HAP-1 (cell line): ENCODE measurements around the gene TSPAN5.

Experiments
- DNase-seq, 2 experiments: peaks; one replicate each; pipeline ENCODE4 v3.0.0-alpha.2; 2016 to 2020; ENCODE audit warnings: low spot score in 2 of 2
- H3K27me3 ChIP-seq: fragments of 250-450 bp; sonication (Bioruptor Pico); 2 replicates; pipeline ENCODE4 v1.5.1; 2020; ENCODE audit warnings: low read depth, mild to moderate bottlenecking, moderate library complexity
- H3K36me3 ChIP-seq: fragments of 250-450 bp; sonication (Bioruptor Pico); replicated peaks from 2 replicates; pipeline ENCODE4 v1.5.1; 2020; ENCODE audit warnings: mild to moderate bottlenecking
- H3K4me1 ChIP-seq: fragments of 250-450 bp; sonication (Bioruptor Pico); 2 replicates; pipeline ENCODE4 v1.5.1; 2020; ENCODE audit warnings: mild to moderate bottlenecking
- H3K4me3 ChIP-seq: fragments of 250-450 bp; sonication (Bioruptor Pico); 2 replicates; pipeline ENCODE4 v1.5.1; 2020; ENCODE audit warnings: mild to moderate bottlenecking, moderate library complexity
- H3K9me3 ChIP-seq: fragments of 250-450 bp; sonication (Bioruptor Pico); 2 replicates; pipeline ENCODE4 v1.5.1; 2020; ENCODE audit warnings: mild to moderate bottlenecking, moderate library complexity
- in situ Hi-C: fragments of 300-500 bp; cut with MboI; formaldehyde crosslinking; loops from 3 replicates; pipeline ENCODE4 v1.14.3; 2020; ENCODE audit warnings: low sequenced_read_pairs, inconsistent platforms, mixed read lengths

TSPAN5 gene

DNA sequence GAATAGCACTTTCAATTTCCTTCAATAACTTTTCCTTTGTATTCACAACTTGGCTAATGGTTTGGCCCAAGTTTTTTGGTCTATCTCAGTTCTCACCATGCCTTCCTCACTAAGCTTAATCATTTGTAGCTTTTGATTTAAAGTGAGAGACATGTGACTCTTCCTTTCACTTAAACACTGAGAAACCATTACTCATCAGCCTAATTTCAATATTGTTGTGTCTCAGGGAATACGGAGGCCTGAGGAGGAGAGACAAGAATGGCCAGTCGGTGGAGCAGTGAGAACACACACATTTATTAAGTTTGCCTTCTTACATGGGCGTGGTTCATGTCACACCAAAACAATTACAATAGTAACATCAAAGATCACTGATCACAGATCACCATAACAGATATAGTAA, 56.7 kb downstream of the TSPAN5 start:
- H3K4me1 ChIP-seq, result peaks cover 13% of the 10 kb centered on the region

DNA sequence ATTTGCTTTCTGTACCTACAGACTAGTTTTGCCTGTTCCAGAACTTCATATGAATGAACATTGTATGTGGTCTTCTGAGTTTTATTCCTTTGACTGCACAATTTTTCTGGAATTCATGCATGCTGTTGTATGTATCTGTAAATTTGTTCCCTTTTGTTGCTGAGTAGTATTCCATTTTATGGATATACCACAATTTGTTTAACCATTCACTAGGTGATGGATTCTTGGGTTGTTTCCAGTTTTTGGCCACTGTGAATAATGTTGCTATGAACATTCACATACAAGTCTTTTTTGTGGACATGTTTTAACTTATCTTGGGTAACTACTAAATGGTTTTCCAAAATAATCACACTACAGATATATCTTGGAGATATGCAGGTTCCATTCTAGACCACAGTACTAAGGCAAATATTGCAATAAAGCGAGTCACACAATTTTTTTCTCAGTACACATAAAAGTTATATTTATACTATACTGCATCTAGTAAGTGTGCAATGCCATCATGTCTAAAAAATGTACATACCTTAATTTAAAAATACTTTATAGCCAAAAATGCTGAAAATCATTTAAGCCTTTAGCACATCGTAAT, 58.7 kb downstream of the TSPAN5 start:
- Histone ChIP-seq H3K4me3 (no peak overlapping the region), H3K4me1 (peaks cover 3% of the 10 kb centered on the region), H3K36me3 (no peaks in the 10 kb centered on the region), H3K27me3 (no peaks in the 10 kb centered on the region), H3K9me3 (peaks cover 5% of the 10 kb centered on the region; the same call in 1 of the 2 replicates)
- DNase-seq, result no peak
- in situ Hi-C loops, result no loop called here

More for the DNA sequence above, 56.7 kb downstream of the TSPAN5 start:
- DNase-seq, result no peak
- H3K36me3 ChIP-seq, result no peaks in the 10 kb centered on the region
- no peaks in the 10 kb centered on the region for H3K27me3 ChIP-seq
- no peak overlapping the region for H3K4me3 ChIP-seq
- in situ Hi-C loops, result no loop called here
- H3K9me3 ChIP-seq, result peaks cover 5% of the 10 kb centered on the region; the same call in 1 of the 2 replicates

GRCh38 chr4:98586962-98587354, 71.5 kb downstream of the TSPAN5 start:
- Histone ChIP-seq H3K4me1 (peaks cover 5% of the 10 kb centered on the region), H3K36me3 (no peaks in the 10 kb centered on the region), H3K4me3 (no peak overlapping the region), H3K9me3 (no peaks in the 10 kb centered on the region), H3K27me3 (no peaks in the 10 kb centered on the region)
- in situ Hi-C loops, result no loop called here
- no peak for DNase-seq

- in situ Hi-C loops, result no loop called here
- no peaks in the 10 kb centered on the region for H3K36me3 ChIP-seq
- H3K9me3 ChIP-seq, result no peaks in the 10 kb centered on the region
- no peak overlapping the region for H3K4me3 ChIP-seq
- H3K4me1 ChIP-seq, result peaks cover 7% of the 10 kb centered on the region
- DNase-seq, result no peak
- no peaks in the 10 kb centered on the region; the same call in 1 of the 2 replicates for H3K27me3 ChIP-seq
Observed at GRCh38 chr4:98586291-98586961, 72.0 kb downstream of the TSPAN5 start.

GRCh38 chr4:98585596-98585995, 72.8 kb downstream of the TSPAN5 start:
- Histone ChIP-seq H3K9me3 (no peaks in the 10 kb centered on the region), H3K36me3 (no peaks in the 10 kb centered on the region), H3K27me3 (no peaks in the 10 kb centered on the region; the same call in 1 of the 2 replicates), H3K4me1 (peaks cover 10% of the 10 kb centered on the region), H3K4me3 (no peak overlapping the region)
- DNase-seq, result no peak
- in situ Hi-C loops, result no loop called here

- no peaks in the 10 kb centered on the region for H3K9me3 ChIP-seq
- in situ Hi-C loops, result no loop called here
Observed at GRCh38 chr4:98584265-98584664, 74.1 kb downstream of the TSPAN5 start.

GRCh38 chr4:98583265-98583664, 75.1 kb downstream of the TSPAN5 start:
- Histone ChIP-seq H3K36me3 (no peaks in the 10 kb centered on the region), H3K4me1 (peaks cover 10% of the 10 kb centered on the region), H3K4me3 (no peak overlapping the region), H3K9me3 (no peaks in the 10 kb centered on the region), H3K27me3 (no peaks in the 10 kb centered on the region; the same call in 1 of the 2 replicates)
- in situ Hi-C loops, result no loop called here
- DNase-seq, result no peak

More at GRCh38 chr4:98584265-98584664, 74.1 kb downstream of the TSPAN5 start:
- peaks cover 10% of the 10 kb centered on the region for H3K4me1 ChIP-seq
- DNase-seq, result no peak
- no peak overlapping the region for H3K4me3 ChIP-seq
- no peaks in the 10 kb centered on the region; the same call in 1 of the 2 replicates for H3K27me3 ChIP-seq
- H3K36me3 ChIP-seq, result no peaks in the 10 kb centered on the region

- H3K27me3 ChIP-seq, result no peaks in the 10 kb centered on the region; the same call in 1 of the 2 replicates
- no peak for DNase-seq
- no peaks in the 10 kb centered on the region for H3K9me3 ChIP-seq
- no peak overlapping the region for H3K4me3 ChIP-seq
- H3K36me3 ChIP-seq, result no peaks in the 10 kb centered on the region
- in situ Hi-C loops, result no loop called here
- H3K4me1 ChIP-seq, result peaks cover 7% of the 10 kb centered on the region
Observed at GRCh38 chr4:98581126-98581525, 77.3 kb downstream of the TSPAN5 start.

- Histone ChIP-seq H3K4me3 (no peak overlapping the region), H3K36me3 (no peaks in the 10 kb centered on the region), H3K27me3 (no peaks in the 10 kb centered on the region; the same call in 1 of the 2 replicates), H3K9me3 (no peaks in the 10 kb centered on the region), H3K4me1 (peaks cover 5% of the 10 kb centered on the region; the same call in 1 of the 2 replicates)
- no peak for DNase-seq
- in situ Hi-C loops, result no loop called here
Observed at GRCh38 chr4:98577956-98578355, 80.5 kb downstream of the TSPAN5 start.

DNA sequence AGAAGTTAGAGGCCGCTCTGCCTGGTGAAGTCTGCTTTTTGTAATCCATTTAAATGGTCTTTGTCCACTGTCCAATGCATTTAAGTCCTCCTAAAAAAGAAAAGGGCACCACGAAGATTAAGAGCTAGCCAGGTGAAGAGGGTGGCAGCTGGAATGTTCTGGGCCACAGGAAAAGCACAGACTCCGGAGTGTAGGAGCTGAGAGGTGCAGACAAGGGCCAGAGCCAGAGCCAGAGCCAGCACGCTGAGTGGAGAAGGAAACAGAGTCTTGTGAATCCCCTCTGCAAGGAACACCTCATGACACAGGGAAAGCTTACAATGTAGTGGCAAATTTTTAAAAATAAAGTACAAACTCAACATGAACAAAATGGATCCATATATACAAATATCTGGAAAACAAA, 83.6 kb downstream of the TSPAN5 start:
- no peaks in the 10 kb centered on the region for H3K9me3 ChIP-seq
- no peak overlapping the region for H3K4me3 ChIP-seq
- in situ Hi-C loops, result no loop called here
- no peaks in the 10 kb centered on the region for H3K36me3 ChIP-seq
- DNase-seq, result no peak
- no peaks in the 10 kb centered on the region for H3K27me3 ChIP-seq
- no peaks in the 10 kb centered on the region for H3K4me1 ChIP-seq

DNA sequence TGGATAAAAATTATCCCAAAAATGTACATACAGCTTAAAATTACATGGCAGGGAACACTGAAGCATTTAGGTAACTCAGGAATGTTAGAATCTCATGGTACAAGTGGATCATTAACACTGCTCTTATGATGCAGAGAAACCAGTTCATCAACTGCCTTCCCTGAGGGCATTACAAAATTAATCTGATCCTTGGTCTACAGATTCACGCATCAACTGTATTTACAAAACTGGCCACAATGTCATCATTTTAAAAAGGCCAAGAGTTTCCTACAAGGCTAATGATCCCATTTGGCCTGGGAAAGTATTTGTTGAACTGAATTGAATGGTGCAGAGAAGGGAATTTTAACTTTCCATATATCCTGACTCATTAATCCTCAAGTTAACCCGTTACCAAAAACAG, 84.6 kb downstream of the TSPAN5 start:
- Histone ChIP-seq H3K36me3 (no peaks in the 10 kb centered on the region), H3K9me3 (no peaks in the 10 kb centered on the region), H3K4me1 (no peaks in the 10 kb centered on the region), H3K27me3 (no peaks in the 10 kb centered on the region), H3K4me3 (no peak overlapping the region)
- in situ Hi-C loops, result no loop called here
- peak in 1 of 2 experiments; percentile 8 for DNase-seq

DNA sequence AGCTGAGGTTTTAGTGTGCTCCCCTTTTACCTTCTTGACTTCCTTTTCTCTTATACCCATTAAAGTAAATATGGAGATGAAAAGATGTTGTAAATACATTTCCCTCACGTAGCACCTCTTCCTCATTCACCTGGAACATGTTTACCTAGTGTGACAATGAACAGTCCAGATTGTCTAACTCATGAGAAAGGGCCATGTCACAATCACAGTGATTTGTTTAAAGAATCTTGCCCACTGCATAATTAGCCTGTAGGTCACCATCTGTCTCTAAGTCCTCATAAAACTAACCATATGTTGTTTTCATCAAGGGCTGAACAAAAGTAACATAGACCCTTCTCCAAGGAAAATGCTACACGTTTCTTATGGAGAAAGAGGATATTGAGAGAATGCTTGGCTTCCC, 85.7 kb downstream of the TSPAN5 start:
- Histone ChIP-seq H3K4me3 (no peak overlapping the region), H3K4me1 (no peaks in the 10 kb centered on the region), H3K27me3 (no peaks in the 10 kb centered on the region), H3K9me3 (no peaks in the 10 kb centered on the region), H3K36me3 (no peaks in the 10 kb centered on the region)
- peak in 1 of 2 experiments; percentile 5 for DNase-seq
- in situ Hi-C loops, result no loop called here

DNA sequence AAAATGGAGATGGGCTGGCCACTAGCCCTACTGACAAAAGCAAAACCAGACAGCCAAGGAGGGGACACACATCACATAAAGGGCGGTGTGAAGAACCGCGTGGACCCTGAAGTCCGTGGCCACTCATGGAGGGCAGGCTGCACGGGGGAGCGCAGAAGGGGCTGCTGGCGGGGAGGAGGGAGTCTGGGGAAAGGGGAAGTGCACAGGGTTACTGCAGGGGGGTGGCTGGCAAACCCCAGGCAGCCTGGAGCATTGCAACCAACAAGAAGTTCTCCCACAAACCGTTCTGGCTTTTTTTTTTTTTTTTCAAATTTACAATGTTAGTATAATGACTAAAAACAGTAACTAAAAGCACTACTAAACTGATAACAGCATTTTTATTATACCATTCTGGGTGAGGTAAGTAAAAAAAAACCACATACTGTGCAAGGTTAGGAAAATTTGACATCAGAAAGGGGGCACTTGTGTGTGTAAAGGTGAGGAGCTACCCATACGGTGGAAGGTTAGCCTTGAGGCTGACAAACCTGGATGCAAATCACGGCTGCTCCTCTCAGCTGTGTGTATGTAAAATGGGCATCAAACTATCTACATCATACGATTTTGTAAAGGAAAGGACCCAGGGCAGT, 87.1 kb downstream of the TSPAN5 start:
- H3K4me3 ChIP-seq, result no peak overlapping the region
- in situ Hi-C loops, result no loop called here
- H3K36me3 ChIP-seq, result no peaks in the 10 kb centered on the region
- no peaks in the 10 kb centered on the region for H3K4me1 ChIP-seq
- H3K9me3 ChIP-seq, result no peaks in the 10 kb centered on the region
- DNase-seq, result no peak
- no peaks in the 10 kb centered on the region for H3K27me3 ChIP-seq

GRCh38 chr4:98570151-98570797, 88.1 kb downstream of the TSPAN5 start:
- DNase-seq, result no peak
- in situ Hi-C loops, result no loop called here
- Histone ChIP-seq H3K4me1 (no peaks in the 10 kb centered on the region), H3K36me3 (no peaks in the 10 kb centered on the region), H3K27me3 (no peaks in the 10 kb centered on the region), H3K9me3 (no peaks in the 10 kb centered on the region), H3K4me3 (no peak overlapping the region)
